Sigmoid colon (tissue), 4 donors: ENCODE data around the gene PIK3C2G.

Source experiments
- POLR2A ChIP-seq, 2 donors: fragments of 450-650 bp; IDR thresholded peaks; one replicate each; pipeline ENCODE4 v1.6.1; 2016; ENCODE audit warnings: antibody characterized with exemption in 2 of 2, mild to moderate bottlenecking in 2 of 2, moderate library complexity in 2 of 2
- POLR2AphosphoS5 ChIP-seq, 4 donors: sonication (generic); formaldehyde crosslinking; IDR thresholded peaks; one replicate each; pipeline ENCODE4 v1.6.1; 2017; ENCODE audit warnings: antibody characterized with exemption in 4 of 4
- TF ChIP-seq, protein P1 (sequence below), 4 experiments: fragments of 450-650 bp in 3 of 4; fragments of 200-600 bp in 1 of 4; IDR thresholded peaks; one replicate each; pipeline ENCODE4 v1.5.1; 2016 to 2019; ENCODE audit warnings: antibody characterized with exemption in 4 of 4, mild to moderate bottlenecking in 3 of 4, moderate library complexity in 2 of 4

- TF ChIP-seq, protein P1, sequence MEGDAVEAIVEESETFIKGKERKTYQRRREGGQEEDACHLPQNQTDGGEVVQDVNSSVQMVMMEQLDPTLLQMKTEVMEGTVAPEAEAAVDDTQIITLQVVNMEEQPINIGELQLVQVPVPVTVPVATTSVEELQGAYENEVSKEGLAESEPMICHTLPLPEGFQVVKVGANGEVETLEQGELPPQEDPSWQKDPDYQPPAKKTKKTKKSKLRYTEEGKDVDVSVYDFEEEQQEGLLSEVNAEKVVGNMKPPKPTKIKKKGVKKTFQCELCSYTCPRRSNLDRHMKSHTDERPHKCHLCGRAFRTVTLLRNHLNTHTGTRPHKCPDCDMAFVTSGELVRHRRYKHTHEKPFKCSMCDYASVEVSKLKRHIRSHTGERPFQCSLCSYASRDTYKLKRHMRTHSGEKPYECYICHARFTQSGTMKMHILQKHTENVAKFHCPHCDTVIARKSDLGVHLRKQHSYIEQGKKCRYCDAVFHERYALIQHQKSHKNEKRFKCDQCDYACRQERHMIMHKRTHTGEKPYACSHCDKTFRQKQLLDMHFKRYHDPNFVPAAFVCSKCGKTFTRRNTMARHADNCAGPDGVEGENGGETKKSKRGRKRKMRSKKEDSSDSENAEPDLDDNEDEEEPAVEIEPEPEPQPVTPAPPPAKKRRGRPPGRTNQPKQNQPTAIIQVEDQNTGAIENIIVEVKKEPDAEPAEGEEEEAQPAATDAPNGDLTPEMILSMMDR (IDR thresholded peaks at IDR 0.05), result no peak
- TF ChIP-seq POLR2A (IDR thresholded peaks at IDR 0.05) (no peak), POLR2AphosphoS5 (IDR thresholded peaks at IDR 0.05) (no peak)
Measured at GRCh38 chr12:18262514-18262913, 1.2 kb downstream of the PIK3C2G start.
